CD8-positive, alpha-beta memory T cell (primary cell): Measurements from ENCODE around the gene OAS3. TPM values are rescaled to one million over a fixed set of nuclear protein-coding genes. Genes with fewer than 3 reads are reported as not detected.

Source experiments
- CTCF ChIA-PET: fragments of 350-600 bp; sonication (Branson Sonifier 250); formaldehyde crosslinking; loops from one replicate; lab custom pipeline; 2021; ENCODE audit warnings: antibody characterized with exemption; lab: Charles Lee
- POLR2A ChIA-PET: fragments of 350-600 bp; sonication (Branson Sonifier 250); formaldehyde crosslinking; loops from one replicate; lab custom pipeline; 2021; ENCODE audit warnings: antibody characterized with exemption; lab: Charles Lee
- DNase-seq, 5 donors: peaks; one replicate each; pipeline versions ENCODE4 v3.0.0 to v3.0.0-alpha.2; 2020 to 2022; ENCODE audit warnings: mixed read lengths in 1 of 5
- H3K27ac ChIP-seq: one replicate; pipeline ENCODE4 v1.7.0; 2013; ENCODE audit warnings: low read depth, mild to moderate bottlenecking, low read length, moderate library complexity
- H3K27me3 ChIP-seq: 2 replicates; pipeline ENCODE4 v1.7.0; 2013; ENCODE audit warnings: low read length, mild to moderate bottlenecking; ENCODE audit not compliant: insufficient read depth, poor library complexity, severe bottlenecking
- H3K36me3 ChIP-seq: 2 replicates; pipeline ENCODE4 v1.7.0; 2013; ENCODE audit warnings: mild to moderate bottlenecking, low read length, moderate library complexity; ENCODE audit not compliant: insufficient read depth
- H3K4me1 ChIP-seq: 2 replicates; pipeline ENCODE4 v1.7.0; 2013; ENCODE audit warnings: mild to moderate bottlenecking, low read length, moderate library complexity; ENCODE audit not compliant: insufficient read depth
- H3K4me3 ChIP-seq: 2 replicates; pipeline ENCODE4 v1.7.0; 2013; ENCODE audit warnings: mild to moderate bottlenecking, low read length
- H3K9me3 ChIP-seq: 2 replicates; pipeline ENCODE4 v1.7.0; 2013; ENCODE audit warnings: mild to moderate bottlenecking, low read length
- H3K27ac Mint-ChIP-seq, 8 donors: one replicate each; pipeline ENCODE4 v1.8.0; 2020 to 2021; ENCODE audit warnings: mixed read lengths in 8 of 8, mild to moderate bottlenecking in 6 of 8, inconsistent platforms in 3 of 8, moderate library complexity in 3 of 8
- H3K27me3 Mint-ChIP-seq, 2 donors: one replicate each; pipeline ENCODE4 v1.8.0; 2020 to 2021; ENCODE audit warnings: mixed read lengths in 2 of 2, mild to moderate bottlenecking in 1 of 2, moderate library complexity in 1 of 2
- H3K36me3 Mint-ChIP-seq, 3 donors: one replicate each; pipeline ENCODE4 v1.8.0; 2020 to 2021; ENCODE audit warnings: mixed read lengths in 3 of 3, inconsistent platforms in 1 of 3, mild to moderate bottlenecking in 1 of 3
- H3K4me1 Mint-ChIP-seq, 3 donors: one replicate each; pipeline ENCODE4 v1.8.0; 2020 to 2021; ENCODE audit warnings: mixed read lengths in 3 of 3, inconsistent platforms in 1 of 3, mild to moderate bottlenecking in 1 of 3
- H3K4me3 Mint-ChIP-seq, 7 donors: one replicate each; pipeline ENCODE4 v1.8.0; 2020 to 2021; ENCODE audit warnings: mixed read lengths in 7 of 7, mild to moderate bottlenecking in 6 of 7, moderate library complexity in 4 of 7, inconsistent platforms in 2 of 7
- H3K9me3 Mint-ChIP-seq, 5 donors: one replicate each; pipeline ENCODE4 v1.8.0; 2020 to 2022; ENCODE audit warnings: mixed read lengths in 5 of 5, mild to moderate bottlenecking in 3 of 5, moderate library complexity in 2 of 5, inconsistent platforms in 1 of 5
- polyA plus RNA-seq: library from polyadenylated mRNA; unstranded; fragments of 300-500 nt; fragmentation: Illumina TruSeq; gene quantifications from one replicate; pipeline ENCODE4 v1.2.3, GENCODE V29; 2021
- total RNA-seq, 2 experiments: library from RNA; stranded (reverse); gene quantifications; one replicate each; pipeline ENCODE4 v1.2.3, GENCODE V29; 2021

OAS3 gene
- total and polyA plus RNA-seq, 3 experiments from 2014 or later = 11.2 to 22.0 (median 12.5) TPM

DNA sequence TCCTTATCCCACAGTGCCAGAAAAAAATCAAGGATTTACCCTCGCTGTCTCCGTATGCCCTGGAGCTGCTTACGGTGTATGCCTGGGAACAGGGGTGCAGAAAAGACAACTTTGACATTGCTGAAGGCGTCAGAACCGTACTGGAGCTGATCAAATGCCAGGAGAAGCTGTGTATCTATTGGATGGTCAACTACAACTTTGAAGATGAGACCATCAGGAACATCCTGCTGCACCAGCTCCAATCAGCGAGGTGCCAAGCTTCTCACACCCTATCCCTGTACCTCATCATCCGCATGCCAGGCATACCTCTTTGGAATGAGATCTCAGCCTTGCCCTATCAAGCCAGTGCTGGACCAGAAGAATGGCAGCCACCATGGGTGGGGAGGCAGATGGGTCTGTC is 59.2 kb downstream of the OAS3 start:
- no peak overlapping the region for H3K4me3 ChIP-seq
- no peaks in the 10 kb centered on the region for H3K9me3 Mint-ChIP-seq
- no peak overlapping the region for H3K27ac ChIP-seq
- H3K4me1 Mint-ChIP-seq = peaks cover 4 to 8% (median 8%) of the 10 kb centered on the region in 3 donors
- no peaks in the 10 kb centered on the region for H3K9me3 ChIP-seq
- H3K27me3 Mint-ChIP-seq = no peaks in the 10 kb centered on the region
- H3K36me3 Mint-ChIP-seq = peaks cover 38 to 87% (median 46%) of the 10 kb centered on the region in 3 donors
- ChIA-PET POLR2A (no interaction called here), CTCF (interaction anchor here (1.1 to 1.5 kb wide), 3 partner anchors 9 to 97 kb away, joined by 3 to 4 read pairs (median 4); partner anchors contain the start of gene OAS2)
- H3K4me3 Mint-ChIP-seq = no peak overlapping the region
- H3K27ac Mint-ChIP-seq = peak overlapping the region in 1 of 8 donors; percentile 11
- no peak for DNase-seq
- peaks cover 63% of the 10 kb centered on the region for H3K36me3 ChIP-seq
- no peaks in the 10 kb centered on the region for H3K4me1 ChIP-seq
- no peaks in the 10 kb centered on the region for H3K27me3 ChIP-seq

DNA sequence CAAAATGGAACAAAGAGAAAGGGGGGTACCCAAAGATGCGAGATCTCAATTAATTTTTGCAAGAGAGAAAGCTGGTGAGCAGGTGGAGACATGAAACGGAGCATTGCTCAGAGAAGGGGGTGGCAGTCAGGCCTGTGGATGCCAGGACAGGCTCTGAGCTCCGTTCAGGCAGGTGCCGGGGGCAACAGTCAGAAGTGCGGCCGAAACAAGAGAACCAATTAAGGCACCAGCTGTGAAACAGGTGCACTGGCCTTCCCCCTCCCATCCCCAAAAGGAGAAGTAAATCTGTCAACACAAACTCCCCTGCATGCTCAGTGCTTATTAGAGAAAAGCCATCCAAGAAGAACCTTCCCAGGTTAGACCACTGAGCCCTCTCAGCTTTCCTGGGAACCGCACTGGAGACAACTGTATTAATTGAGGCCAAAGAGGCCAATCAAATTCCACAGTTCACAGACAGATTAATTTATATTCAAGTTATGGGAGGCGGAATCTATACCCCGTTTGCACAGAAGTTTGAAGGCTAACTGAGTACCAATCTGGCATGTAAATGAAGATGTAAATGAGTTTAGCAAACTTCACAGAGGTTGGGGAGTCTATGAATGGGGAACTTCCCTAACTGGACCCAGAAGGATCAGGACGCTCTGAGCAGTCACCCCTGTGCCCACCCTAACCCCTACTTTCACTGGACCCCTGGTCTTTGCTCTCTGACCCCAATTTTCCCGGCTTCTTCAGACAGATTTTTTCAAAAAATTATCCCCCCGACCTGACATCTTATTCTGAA is 60.9 kb downstream of the OAS3 start:
- Histone ChIP-seq H3K36me3 (peaks cover 79% of the 10 kb centered on the region), H3K4me1 (no peaks in the 10 kb centered on the region), H3K27ac (no peak overlapping the region), H3K27me3 (no peaks in the 10 kb centered on the region), H3K9me3 (no peaks in the 10 kb centered on the region), H3K4me3 (no peak overlapping the region)
- H3K4me1 Mint-ChIP-seq = peaks cover 0 to 5% (median 4%) of the 10 kb centered on the region in 3 donors
- DNase-seq = no peak
- peak overlapping the region in 2 of 8 donors; percentile 51 to 77 for H3K27ac Mint-ChIP-seq
- H3K27me3 Mint-ChIP-seq = no peaks in the 10 kb centered on the region
- H3K4me3 Mint-ChIP-seq = no peak overlapping the region
- ChIA-PET POLR2A (no interaction called here), CTCF (no interaction called here)
- no peaks in the 10 kb centered on the region for H3K9me3 Mint-ChIP-seq
- peaks cover 38 to 90% (median 42%) of the 10 kb centered on the region in 3 donors for H3K36me3 Mint-ChIP-seq

DNA sequence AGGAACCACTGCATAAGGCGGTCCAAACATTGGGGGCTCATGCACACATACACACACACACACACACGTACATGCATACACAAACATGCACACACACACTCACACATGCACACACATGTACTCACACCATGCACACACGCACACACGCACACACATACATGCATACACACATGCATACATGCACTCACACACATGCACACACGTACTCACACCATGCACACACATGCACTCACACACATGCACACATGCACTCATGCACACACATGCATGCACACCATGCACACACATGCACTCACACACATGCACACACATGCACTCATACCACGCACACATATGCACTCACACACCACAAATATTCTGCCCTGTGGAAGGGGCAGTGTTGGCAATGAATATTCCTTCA is 62.2 kb downstream of the OAS3 start:
- CTCF ChIA-PET = interaction anchor here (1.2 kb wide), 1 partner anchor 8 kb away, joined by 3 read pairs; no protein-coding TSS in a partner anchor
- Histone ChIP-seq H3K27me3 (no peaks in the 10 kb centered on the region), H3K4me3 (no peak overlapping the region), H3K36me3 (peaks cover 86% of the 10 kb centered on the region), H3K4me1 (no peaks in the 10 kb centered on the region), H3K27ac (no peak overlapping the region), H3K9me3 (no peaks in the 10 kb centered on the region)
- POLR2A ChIA-PET = no interaction called here
- Mint-ChIP-seq H3K27ac (peak overlapping the region in 2 of 8 donors; percentile 29 to 62), H3K36me3 (peaks cover 37 to 93% (median 42%) of the 10 kb centered on the region in 3 donors), H3K4me3 (no peak overlapping the region), H3K27me3 (no peaks in the 10 kb centered on the region), H3K9me3 (no peaks in the 10 kb centered on the region), H3K4me1 (peaks cover 0 to under 1% (median 0%) of the 10 kb centered on the region in 3 donors)
- DNase-seq = no peak

DNA sequence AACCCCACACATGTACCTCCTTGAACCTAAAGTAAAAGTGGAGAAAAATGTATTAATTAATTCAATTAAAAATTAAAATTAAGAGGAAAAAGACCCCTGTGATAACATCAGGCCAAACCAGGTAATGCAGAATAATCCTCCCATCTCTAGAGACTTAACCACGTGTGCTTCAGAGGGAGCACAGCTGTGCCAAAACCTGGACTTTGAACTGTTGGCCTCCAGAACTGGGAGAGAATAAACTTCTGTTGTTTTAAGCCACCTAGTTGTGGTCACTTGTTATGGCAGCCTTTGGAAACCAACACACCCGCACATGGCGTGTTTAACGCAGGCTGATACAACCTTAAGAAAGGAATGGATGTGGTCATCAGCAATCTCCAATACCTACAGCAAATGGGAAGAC is 63.9 kb downstream of the OAS3 start:
- Histone ChIP-seq H3K27me3 (no peaks in the 10 kb centered on the region), H3K4me1 (no peaks in the 10 kb centered on the region), H3K9me3 (no peaks in the 10 kb centered on the region), H3K27ac (no peak overlapping the region), H3K36me3 (peaks cover 85% of the 10 kb centered on the region), H3K4me3 (no peak overlapping the region)
- no peaks in the 10 kb centered on the region for H3K4me1 Mint-ChIP-seq
- H3K36me3 Mint-ChIP-seq = peaks cover 29 to 92% (median 38%) of the 10 kb centered on the region in 3 donors
- DNase-seq = no peak
- no peaks in the 10 kb centered on the region for H3K9me3 Mint-ChIP-seq
- H3K27ac Mint-ChIP-seq = no peak overlapping the region
- H3K4me3 Mint-ChIP-seq = no peak overlapping the region
- CTCF ChIA-PET = no interaction called here
- POLR2A ChIA-PET = no interaction called here
- H3K27me3 Mint-ChIP-seq = no peaks in the 10 kb centered on the region

DNA sequence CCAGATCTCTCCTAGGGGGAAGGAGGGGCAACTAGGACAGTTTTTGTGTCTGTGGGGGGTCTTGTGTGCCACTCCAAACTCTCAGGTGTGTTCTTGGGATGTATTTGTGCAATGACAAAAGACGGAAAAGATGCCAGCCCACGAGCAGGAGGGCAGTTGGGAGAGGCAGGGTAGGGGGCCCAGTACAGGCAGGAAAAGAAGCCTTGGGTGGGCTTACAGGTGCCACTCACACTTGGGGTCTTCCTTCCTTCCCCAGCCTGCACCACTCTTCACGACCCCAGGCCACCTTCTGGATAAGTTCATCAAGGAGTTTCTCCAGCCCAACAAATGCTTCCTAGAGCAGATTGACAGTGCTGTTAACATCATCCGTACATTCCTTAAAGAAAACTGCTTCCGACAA is 64.4 kb downstream of the OAS3 start:
- Mint-ChIP-seq H3K27me3 (no peaks in the 10 kb centered on the region), H3K4me1 (no peaks in the 10 kb centered on the region), H3K36me3 (peaks cover 24 to 92% (median 35%) of the 10 kb centered on the region in 3 donors), H3K27ac (peak overlapping the region in 1 of 8 donors; percentile 88), H3K4me3 (no peak overlapping the region), H3K9me3 (no peaks in the 10 kb centered on the region)
- no peaks in the 10 kb centered on the region for H3K9me3 ChIP-seq
- no peak overlapping the region for H3K4me3 ChIP-seq
- no peak overlapping the region for H3K27ac ChIP-seq
- ChIA-PET CTCF (no interaction called here), POLR2A (no interaction called here)
- H3K36me3 ChIP-seq = peaks cover 85% of the 10 kb centered on the region
- no peaks in the 10 kb centered on the region for H3K27me3 ChIP-seq
- no peaks in the 10 kb centered on the region for H3K4me1 ChIP-seq
- DNase-seq = no peak

DNA sequence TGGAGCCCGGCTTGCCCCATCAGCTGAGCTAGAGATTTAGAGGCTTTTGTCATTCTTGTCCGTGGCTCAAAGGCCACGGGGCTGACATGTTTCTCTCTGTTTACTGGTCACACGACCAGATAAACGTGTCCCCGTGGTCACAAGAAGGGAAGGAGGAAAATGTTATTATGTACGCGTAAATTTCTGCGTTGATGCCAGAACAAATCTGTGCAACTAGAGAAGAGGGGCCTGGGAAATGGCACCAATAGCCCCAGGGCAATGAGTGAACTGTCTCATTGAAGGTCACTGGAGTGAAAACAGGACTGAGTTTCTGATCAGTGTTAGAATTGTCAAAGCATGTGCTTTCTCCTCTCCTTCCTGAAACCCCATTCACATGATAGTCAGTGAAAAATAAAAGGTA is 65.4 kb downstream of the OAS3 start:
- no peaks in the 10 kb centered on the region for H3K9me3 ChIP-seq
- H3K4me1 ChIP-seq = no peaks in the 10 kb centered on the region
- peaks cover 83% of the 10 kb centered on the region for H3K36me3 ChIP-seq
- Mint-ChIP-seq H3K9me3 (no peaks in the 10 kb centered on the region), H3K4me3 (no peak overlapping the region), H3K27me3 (no peaks in the 10 kb centered on the region), H3K36me3 (peaks cover 23 to 92% (median 37%) of the 10 kb centered on the region in 3 donors), H3K4me1 (no peaks in the 10 kb centered on the region), H3K27ac (peak overlapping the region in 1 of 8 donors; percentile 11)
- CTCF ChIA-PET = interaction anchor here (2.2 kb wide), 1 partner anchor 10 kb away, joined by 10 read pairs; no protein-coding TSS in a partner anchor
- no peak overlapping the region for H3K4me3 ChIP-seq
- no peak overlapping the region for H3K27ac ChIP-seq
- no peaks in the 10 kb centered on the region for H3K27me3 ChIP-seq
- POLR2A ChIA-PET = no interaction called here
- DNase-seq = no peak

DNA sequence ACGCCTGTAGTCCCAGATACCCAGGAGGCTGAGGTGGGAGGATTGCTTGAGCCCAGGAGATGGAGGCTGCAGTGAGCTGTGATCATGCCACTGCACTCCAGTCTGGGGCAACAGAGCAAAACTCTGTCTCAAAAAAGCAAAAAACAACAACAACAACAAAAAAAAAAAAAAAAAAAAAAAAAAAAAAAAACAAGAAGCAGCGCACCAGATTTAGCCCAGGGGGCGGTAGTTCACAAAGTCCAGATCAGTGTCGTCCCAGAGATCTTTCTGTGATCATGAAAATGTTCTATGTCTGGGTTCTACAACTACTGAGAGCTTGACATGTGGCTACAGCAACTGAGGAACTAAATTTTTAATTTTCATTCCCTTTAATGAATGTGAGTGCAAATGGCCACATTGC is 67.5 kb downstream of the OAS3 start:
- H3K36me3 Mint-ChIP-seq = peaks cover 27 to 92% (median 41%) of the 10 kb centered on the region in 3 donors
- H3K4me3 ChIP-seq = no peak overlapping the region
- ChIA-PET POLR2A (no interaction called here), CTCF (interaction anchor here (1.1 kb wide), 1 partner anchor 27 kb away, joined by 3 read pairs; no protein-coding TSS in a partner anchor)
- no peak for DNase-seq
- peak overlapping the region in 1 of 8 donors; percentile 33 for H3K27ac Mint-ChIP-seq
- H3K27me3 ChIP-seq = no peaks in the 10 kb centered on the region
- H3K27ac ChIP-seq = no peak overlapping the region
- no peaks in the 10 kb centered on the region for H3K9me3 ChIP-seq
- H3K4me3 Mint-ChIP-seq = no peak overlapping the region
- no peaks in the 10 kb centered on the region for H3K4me1 Mint-ChIP-seq
- H3K36me3 ChIP-seq = peaks cover 78% of the 10 kb centered on the region
- no peaks in the 10 kb centered on the region for H3K27me3 Mint-ChIP-seq
- H3K4me1 ChIP-seq = no peaks in the 10 kb centered on the region
- peaks cover 0 to 4% (median 3%) of the 10 kb centered on the region in 5 donors for H3K9me3 Mint-ChIP-seq

DNA sequence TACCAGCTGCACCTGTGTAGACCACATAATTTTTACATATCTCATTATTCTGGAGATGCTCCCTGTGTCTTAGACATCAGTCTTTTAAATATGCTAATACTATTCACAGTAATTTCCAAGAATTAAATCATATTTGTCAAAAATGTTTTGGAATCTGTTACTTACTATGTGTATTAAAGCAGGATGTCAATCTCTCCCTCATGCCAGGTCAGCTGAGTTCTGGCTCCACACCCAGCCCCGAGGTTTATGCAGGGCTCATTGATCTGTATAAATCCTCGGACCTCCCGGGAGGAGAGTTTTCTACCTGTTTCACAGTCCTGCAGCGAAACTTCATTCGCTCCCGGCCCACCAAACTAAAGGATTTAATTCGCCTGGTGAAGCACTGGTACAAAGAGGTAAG is 67.9 kb downstream of the OAS3 start:
- Histone ChIP-seq H3K27ac (no peak overlapping the region), H3K36me3 (peaks cover 79% of the 10 kb centered on the region), H3K9me3 (no peaks in the 10 kb centered on the region), H3K27me3 (no peaks in the 10 kb centered on the region), H3K4me3 (no peak overlapping the region), H3K4me1 (no peaks in the 10 kb centered on the region)
- ChIA-PET POLR2A (no interaction called here), CTCF (interaction anchor here (1.1 to 3.3 kb wide), 3 partner anchors 12 to 27 kb away, joined by 3 to 14 read pairs (median 3); no protein-coding TSS in a partner anchor)
- H3K36me3 Mint-ChIP-seq = peaks cover 31 to 93% (median 45%) of the 10 kb centered on the region in 3 donors
- peaks cover 0 to 8% (median 7%) of the 10 kb centered on the region in 5 donors for H3K9me3 Mint-ChIP-seq
- no peaks in the 10 kb centered on the region for H3K27me3 Mint-ChIP-seq
- DNase-seq = no peak
- no peaks in the 10 kb centered on the region for H3K4me1 Mint-ChIP-seq
- H3K27ac Mint-ChIP-seq = peak overlapping the region in 1 of 8 donors; percentile 21
- H3K4me3 Mint-ChIP-seq = no peak overlapping the region
